NCI-H2171 (cell line): Measurements from ENCODE around the gene TRPM2.

ENCODE experiments used
- DNase-seq: peaks from one replicate; lab custom pipeline; 2025; lab: John Stamatoyannopoulos, UW

Gene TRPM2

DNA sequence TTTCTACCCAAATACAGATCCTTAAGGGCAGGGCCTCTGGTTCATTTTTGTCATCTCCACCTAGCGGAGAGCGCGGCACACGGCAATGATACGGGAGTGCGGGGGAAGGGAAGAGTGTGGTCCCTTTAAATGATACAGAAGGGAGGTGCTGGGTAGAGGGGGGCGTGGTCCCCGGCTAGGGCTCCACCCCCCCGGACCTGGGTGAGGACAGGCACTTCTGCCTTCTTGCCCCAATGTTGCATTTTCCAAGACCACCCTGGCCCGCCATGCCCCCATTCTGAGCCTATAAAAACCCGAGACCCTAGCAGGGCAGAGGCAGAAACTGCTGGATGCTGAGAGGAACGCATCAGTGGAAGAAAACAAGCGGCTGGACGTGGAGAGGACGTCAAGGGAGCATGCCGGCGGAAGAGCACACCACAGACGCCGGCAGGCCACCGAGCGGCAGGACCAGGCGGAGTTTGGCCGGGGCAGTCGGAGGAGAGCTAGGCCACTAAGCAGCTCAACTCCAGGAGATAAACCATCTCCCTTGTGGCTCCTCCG is 131.9 kb downstream of the TRPM2 start:
- no peak for DNase-seq

DNA sequence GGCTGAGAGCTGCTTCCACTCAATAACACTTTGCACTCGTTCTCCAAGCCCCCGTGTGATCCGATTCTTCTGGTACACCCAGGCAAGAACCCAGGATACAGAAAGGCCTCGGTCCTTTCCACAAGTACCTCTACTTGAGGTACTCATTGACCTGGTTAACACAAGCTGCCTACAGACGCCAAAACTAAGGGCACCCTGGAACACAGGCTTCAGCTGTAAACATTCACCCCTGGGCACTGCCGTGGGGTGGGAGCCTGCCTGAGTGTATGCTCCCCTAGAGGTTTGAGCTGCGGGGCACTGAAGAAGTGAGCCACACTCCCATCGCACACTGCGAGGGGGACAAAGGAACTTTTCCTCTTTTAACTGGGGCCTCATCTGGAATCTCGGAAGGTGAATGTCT is 132.4 kb downstream of the TRPM2 start:
- DNase-seq, result no peak

DNA sequence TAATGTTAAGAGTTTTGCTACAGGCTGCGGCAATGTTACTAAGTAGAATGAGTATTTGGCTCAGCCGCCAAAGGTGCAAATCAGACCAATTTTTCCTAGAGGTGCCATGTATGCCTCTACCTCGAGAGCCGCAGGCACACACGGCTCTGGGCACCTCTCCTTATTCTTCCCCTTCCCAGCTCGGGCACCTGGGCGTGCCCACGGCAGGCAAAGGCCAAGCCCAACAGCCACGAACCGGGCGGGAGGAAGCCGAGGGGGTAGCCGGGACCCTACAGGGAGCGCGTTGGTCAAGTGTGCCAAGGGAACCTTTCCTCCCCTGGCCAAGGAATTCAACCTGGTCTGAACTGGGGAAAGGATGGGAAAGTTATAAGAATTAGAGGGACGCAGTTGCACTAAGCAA is 132.9 kb downstream of the TRPM2 start:
- no peak for DNase-seq

DNA sequence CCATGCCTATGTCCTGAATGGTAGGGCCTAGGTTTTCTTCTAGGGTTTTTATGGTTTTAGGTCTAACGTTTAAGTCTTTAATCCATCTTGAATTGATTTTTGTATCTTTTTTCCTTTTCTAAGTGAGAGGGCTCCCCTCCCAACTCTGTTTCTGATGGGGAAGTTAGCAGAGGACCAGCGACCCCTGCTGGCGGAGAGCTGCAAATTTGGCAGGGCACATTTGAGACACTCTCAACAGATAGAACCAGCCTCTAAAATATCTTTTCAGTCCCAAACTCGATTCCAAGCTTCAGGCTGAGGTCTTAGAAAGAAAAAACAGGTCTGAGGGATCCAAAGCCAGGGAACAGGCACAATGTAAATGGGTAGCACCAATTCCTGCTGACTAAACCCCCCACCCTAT is 134.4 kb downstream of the TRPM2 start:
- DNase-seq, result no peak

DNA sequence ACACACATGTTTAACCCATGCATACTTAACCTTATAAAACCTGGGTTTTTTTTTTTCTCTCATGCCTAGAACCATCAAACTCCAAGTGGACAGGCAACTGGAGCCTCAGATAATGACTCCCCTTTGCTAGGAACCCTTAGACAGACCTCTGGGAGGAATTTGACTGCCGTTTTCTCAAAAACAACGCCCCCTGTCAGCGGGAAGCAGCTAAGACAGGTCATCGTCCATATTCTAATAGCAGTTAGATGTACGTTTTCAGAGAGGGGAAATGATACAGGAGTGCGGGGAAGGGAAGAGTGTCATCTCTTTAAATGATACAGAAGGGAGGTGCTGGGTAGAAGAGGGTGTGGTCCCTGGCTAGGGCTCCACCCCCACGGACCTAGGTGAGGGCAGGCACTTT is 136.5 kb downstream of the TRPM2 start:
- DNase-seq, result no peak

DNA sequence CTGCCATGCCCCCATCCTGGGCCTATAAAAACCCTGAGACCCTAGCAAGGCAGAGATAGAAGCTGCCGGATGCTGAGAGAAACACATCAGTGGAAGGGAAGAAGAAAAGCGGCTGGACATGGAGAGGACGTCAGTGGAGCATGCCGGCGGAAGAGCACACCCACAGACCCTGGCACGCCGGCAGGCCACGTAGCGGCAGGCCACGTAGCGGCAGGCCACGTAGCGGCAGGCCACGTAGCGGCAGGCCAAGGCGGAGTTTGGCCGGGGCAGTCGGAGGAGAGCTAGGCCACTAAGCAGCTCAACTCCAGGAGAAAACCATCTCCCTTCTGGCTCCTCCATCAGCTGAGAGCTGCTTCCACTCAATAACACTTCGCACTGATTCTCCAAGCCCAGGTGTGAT is 137.0 kb downstream of the TRPM2 start:
- no peak for DNase-seq

DNA sequence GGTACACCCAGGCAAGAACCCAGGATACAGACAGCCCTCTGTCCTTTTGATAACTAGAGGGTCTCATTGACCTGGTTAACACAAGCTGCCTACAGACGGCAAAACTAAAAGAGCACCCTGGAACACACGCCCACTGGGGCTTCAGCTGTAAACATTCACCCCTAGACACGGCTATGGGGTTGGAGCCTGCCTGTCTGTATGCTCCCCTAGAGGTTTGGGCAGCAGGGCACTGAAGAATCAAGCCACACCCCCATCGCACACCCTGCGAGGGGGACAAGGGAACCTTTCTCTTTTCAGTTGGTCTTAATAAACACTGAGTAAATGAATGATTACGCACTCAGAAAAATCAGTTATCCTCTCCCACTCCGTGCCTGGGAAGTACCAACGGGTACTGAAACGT is 137.4 kb downstream of the TRPM2 start:
- no peak for DNase-seq
